Common myeloid progenitor, CD34-positive (primary cell): ENCODE measurements around the gene BEST1.

Source experiments
- CTCF ChIA-PET: fragments of 350-600 bp; sonication (Branson Sonifier 250); formaldehyde crosslinking; loops from one replicate; lab custom pipeline; 2021; ENCODE audit warnings: antibody characterized with exemption; lab: Charles Lee
- POLR2A ChIA-PET: fragments of 350-600 bp; sonication (Branson Sonifier 250); formaldehyde crosslinking; loops from one replicate; lab custom pipeline; 2021; ENCODE audit warnings: antibody characterized with exemption; lab: Charles Lee
- DNase-seq, 3 donors: peaks; one replicate each; pipeline versions ENCODE4 v3.0.0 to v3.0.0-alpha.2; 2013
- H3K27ac ChIP-seq, 2 experiments: 1 replicate in 1 of 2; 2 replicates in 1 of 2; pipeline ENCODE4 v1.7.0; 2013; ENCODE audit warnings: inconsistent platforms in 2 of 2, low read length in 2 of 2, mild to moderate bottlenecking in 2 of 2, low read depth in 1 of 2, moderate library complexity in 1 of 2; ENCODE audit not compliant: severe bottlenecking in 2 of 2, insufficient read depth in 1 of 2, poor library complexity in 1 of 2
- H3K27me3 ChIP-seq, 5 experiments: replicated peaks in 2 of 5; 1 replicate in 3 of 5; 2 replicates in 2 of 5; pipeline versions ENCODE4 v1.6.1 to v1.7.0; 2013; ENCODE audit warnings: low read length in 4 of 5, mild to moderate bottlenecking in 2 of 5, moderate library complexity in 2 of 5, inconsistent platforms in 1 of 5; ENCODE audit not compliant: insufficient read depth in 5 of 5, control insufficient read depth in 4 of 5
- H3K36me3 ChIP-seq, 4 experiments: 1 replicate in 2 of 4; 2 replicates in 2 of 4; pipeline versions ENCODE4 v1.6.1 to v1.7.0; 2013; ENCODE audit warnings: low read length in 3 of 4, control low read depth in 1 of 4, mild to moderate bottlenecking in 1 of 4; ENCODE audit not compliant: control insufficient read depth in 4 of 4, insufficient read depth in 4 of 4
- H3K4me1 ChIP-seq, 4 experiments: 1 replicate in 3 of 4; 2 replicates in 1 of 4; pipeline versions ENCODE4 v1.6.1 to v1.7.1; 2013; ENCODE audit warnings: low read length in 3 of 4, mild to moderate bottlenecking in 3 of 4, control low read depth in 1 of 4, inconsistent platforms in 1 of 4, moderate library complexity in 1 of 4; ENCODE audit not compliant: control insufficient read depth in 4 of 4, insufficient read depth in 4 of 4; ENCODE audit errors: control extremely low read depth in 1 of 4
- H3K4me3 ChIP-seq, 7 experiments: 1 replicate in 4 of 7; 2 replicates in 3 of 7; pipeline versions ENCODE4 v1.5.1 to v1.7.0; 2013; ENCODE audit warnings: mild to moderate bottlenecking in 7 of 7, low read length in 6 of 7, moderate library complexity in 6 of 7, inconsistent platforms in 2 of 7, low read depth in 2 of 7, control low read depth in 1 of 7; ENCODE audit not compliant: insufficient read depth in 4 of 7, control insufficient read depth in 1 of 7; ENCODE audit errors: extremely low read depth in 1 of 7
- H3K9me3 ChIP-seq, 5 experiments: 1 replicate in 4 of 5; 2 replicates in 1 of 5; pipeline versions ENCODE4 v1.6.1 to v1.7.1; 2013; ENCODE audit warnings: low read length in 4 of 5, mild to moderate bottlenecking in 2 of 5, inconsistent platforms in 1 of 5, low read depth in 1 of 5, moderate library complexity in 1 of 5; ENCODE audit not compliant: control insufficient read depth in 4 of 5, insufficient read depth in 2 of 5; ENCODE audit errors: control extremely low read depth in 1 of 5
- WGBS: methylation state at CpG from one replicate; pipeline ENCODE4 v1.1.5; 2013; ENCODE audit not compliant: insufficient coverage; 5-methylcytosine and 5-hydroxymethylcytosine counted together

BEST1 gene

DNA sequence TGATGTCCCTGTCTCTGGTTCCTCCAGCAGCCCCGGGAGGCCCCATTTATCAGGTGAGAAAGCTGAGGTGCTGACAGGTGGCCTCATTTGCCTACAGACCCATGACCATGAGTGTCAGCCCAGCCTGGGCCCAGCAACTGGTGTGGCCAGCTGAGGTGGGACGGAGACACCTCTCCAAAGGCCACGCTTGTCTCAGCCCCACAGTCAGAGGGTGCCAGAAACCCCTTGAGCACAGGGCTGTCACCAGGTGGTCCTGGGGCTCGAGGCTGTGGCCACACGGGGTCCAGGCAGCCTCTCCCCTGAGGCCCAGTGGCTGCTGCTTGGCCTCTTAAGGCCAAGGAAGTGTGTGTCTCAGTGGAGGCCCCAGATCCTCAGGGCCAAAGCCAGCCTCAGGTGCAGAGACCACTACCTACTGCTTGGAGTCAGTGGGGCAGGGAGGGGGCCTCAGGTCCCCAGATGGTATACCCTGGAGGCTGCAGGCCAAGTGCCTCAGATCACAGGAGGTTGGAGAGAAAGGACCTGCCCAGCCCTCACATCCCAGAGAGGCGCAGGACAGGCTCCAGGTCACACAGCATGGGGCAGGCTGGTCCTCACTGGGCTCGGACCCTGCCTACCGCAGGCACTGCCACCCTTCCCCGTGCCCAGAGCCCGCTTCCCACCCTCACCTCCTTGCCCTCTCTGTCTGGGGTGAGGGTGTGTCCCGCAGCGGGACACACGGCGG, 44.2 kb upstream of the BEST1 start:
- Histone ChIP-seq H3K4me3 (no peak overlapping the region), H3K36me3 (no peaks in the 10 kb centered on the region), H3K9me3 (no peaks in the 10 kb centered on the region), H3K27me3 (peaks cover 0 to 2% (median 0%) of the 10 kb centered on the region in 5 experiments), H3K27ac (no peak overlapping the region), H3K4me1 (peaks cover 0 to 18% (median 9%) of the 10 kb centered on the region in 4 experiments)
- DNase-seq, result no peak
- 92% methylated on average over 10 of the region's 14 CpGs for WGBS
- ChIA-PET POLR2A (no interaction called here), CTCF (interaction anchor here (11.7 to 28.6 kb wide), 3 partner anchors 30 to 177 kb away, joined by 175 to 380 read pairs (median 344); partner anchors contain the start of gene BEST1)

DNA sequence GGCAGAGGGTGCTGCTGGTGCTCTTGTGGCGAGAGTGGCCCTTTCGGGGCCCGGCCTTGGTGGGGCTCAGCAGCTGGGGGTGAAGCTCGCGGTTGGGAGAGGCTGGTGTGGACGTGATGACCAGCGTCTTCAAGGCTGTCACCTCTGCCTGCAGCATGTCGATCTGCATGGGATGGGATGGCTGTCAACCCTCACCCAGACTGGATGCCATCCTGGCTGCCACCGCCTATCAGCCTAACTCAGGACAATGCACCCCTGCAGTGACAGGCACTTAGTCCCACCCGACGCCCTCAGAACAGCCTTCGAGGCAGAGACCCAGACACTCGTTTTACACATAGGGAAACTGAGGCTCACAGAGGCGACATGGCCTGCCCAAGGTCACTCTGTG, 43.6 kb upstream of the BEST1 start:
- Histone ChIP-seq H3K36me3 (no peaks in the 10 kb centered on the region), H3K9me3 (no peaks in the 10 kb centered on the region), H3K4me1 (peaks cover 0 to 24% (median 13%) of the 10 kb centered on the region in 4 experiments), H3K4me3 (no peak overlapping the region), H3K27ac (no peak overlapping the region), H3K27me3 (peaks cover 0 to 2% (median 0%) of the 10 kb centered on the region in 5 experiments)
- WGBS, result 95% methylated on average over 13 of the region's 14 CpGs
- ChIA-PET POLR2A (no interaction called here), CTCF (interaction anchor here (4.4 to 16.3 kb wide), 2 partner anchors 8 to 45 kb away, joined by 39 to 380 read pairs; partner anchors contain the start of gene BEST1)
- no peak for DNase-seq

DNA sequence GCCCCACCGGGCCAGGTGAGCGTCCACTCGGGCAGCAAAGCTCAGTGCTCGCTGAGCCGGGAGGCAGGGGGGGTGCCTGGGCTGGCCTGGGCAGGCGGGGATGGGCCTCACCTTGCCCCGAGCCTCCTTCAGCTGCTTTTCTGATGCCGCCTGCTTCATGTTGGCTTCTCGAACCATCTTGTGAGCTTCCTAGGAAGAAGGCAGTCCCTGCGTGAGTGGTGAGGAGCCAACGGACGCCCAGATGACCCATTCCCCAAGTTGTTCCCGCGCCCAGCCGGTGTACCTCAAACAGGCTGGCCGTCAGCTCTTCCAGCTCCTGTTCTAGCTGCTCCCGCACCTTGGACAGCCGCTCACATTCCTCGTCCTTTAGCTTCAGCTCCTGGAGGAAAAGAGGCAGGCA, 42.9 kb upstream of the BEST1 start:
- POLR2A ChIA-PET, result no interaction called here
- no peaks in the 10 kb centered on the region for H3K36me3 ChIP-seq
- H3K4me3 ChIP-seq, result no peak overlapping the region
- no peak overlapping the region for H3K27ac ChIP-seq
- no peak for DNase-seq
- H3K27me3 ChIP-seq, result peaks cover 0 to 2% (median 0%) of the 10 kb centered on the region in 5 experiments
- H3K9me3 ChIP-seq, result no peaks in the 10 kb centered on the region
- 96% methylated on average over 17 of the region's 19 CpGs for WGBS
- peaks cover 0 to 32% (median 20%) of the 10 kb centered on the region in 4 experiments for H3K4me1 ChIP-seq
- CTCF ChIA-PET, result interaction anchor here (1.2 to 16.3 kb wide), 6 partner anchors 9 to 174 kb away, joined by 3 to 380 read pairs (median 6); partner anchors contain the start of gene BEST1

DNA sequence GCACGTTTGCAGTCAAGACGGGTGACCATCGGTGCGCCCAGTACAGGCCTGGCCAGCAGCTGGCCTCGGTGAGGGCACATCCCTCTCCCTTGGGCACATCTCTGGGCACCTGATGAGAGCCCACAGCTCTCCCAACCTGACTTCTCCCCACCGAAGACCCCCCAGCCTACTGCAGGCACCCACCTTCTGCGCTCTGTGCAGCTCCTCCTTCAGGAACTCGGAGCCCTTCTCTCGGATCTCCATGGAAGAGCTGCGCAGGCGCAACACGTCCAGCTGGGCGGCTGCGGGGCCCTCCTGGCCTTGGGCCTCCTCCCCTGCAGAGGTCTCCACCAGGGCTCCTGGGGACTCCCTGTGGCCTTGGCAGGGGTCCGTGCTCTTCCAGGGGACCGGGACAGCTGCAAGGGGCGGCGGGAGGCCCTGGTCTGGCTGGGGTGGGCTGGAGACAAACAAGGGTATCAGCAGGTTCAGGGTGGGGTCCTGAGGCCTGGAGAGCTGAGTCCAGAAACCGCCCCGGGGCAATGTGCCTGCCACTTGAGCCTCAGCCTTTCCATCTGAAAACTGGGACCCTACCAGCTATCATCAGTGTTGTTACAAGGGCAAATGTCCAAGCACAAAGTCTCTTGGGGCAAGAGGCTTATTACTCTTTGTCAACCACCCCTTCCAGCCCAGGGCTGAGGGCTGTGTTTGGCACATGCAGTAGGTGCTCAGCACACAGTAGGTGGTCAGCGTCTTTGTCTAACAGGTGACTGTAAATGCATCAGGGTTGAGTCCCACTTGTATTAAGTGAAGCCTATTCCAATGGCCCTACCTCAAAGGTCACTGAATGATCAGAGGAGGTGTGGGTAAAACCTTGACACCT, 42.1 kb upstream of the BEST1 start:
- H3K36me3 ChIP-seq, result no peaks in the 10 kb centered on the region
- 90% methylated on average over 16 of the region's 21 CpGs for WGBS
- H3K27ac ChIP-seq, result no peak overlapping the region
- ChIA-PET POLR2A (no interaction called here), CTCF (interaction anchor here (1.2 to 16.3 kb wide), 8 partner anchors 9 to 173 kb away, joined by 3 to 380 read pairs (median 4); partner anchors contain the start of genes BEST1 and RAB3IL1)
- no peak overlapping the region for H3K4me3 ChIP-seq
- DNase-seq, result no peak
- peaks cover 0 to 40% (median 25%) of the 10 kb centered on the region in 4 experiments for H3K4me1 ChIP-seq
- H3K9me3 ChIP-seq, result no peaks in the 10 kb centered on the region
- H3K27me3 ChIP-seq, result peaks cover 0 to 2% (median 0%) of the 10 kb centered on the region in 5 experiments

DNA sequence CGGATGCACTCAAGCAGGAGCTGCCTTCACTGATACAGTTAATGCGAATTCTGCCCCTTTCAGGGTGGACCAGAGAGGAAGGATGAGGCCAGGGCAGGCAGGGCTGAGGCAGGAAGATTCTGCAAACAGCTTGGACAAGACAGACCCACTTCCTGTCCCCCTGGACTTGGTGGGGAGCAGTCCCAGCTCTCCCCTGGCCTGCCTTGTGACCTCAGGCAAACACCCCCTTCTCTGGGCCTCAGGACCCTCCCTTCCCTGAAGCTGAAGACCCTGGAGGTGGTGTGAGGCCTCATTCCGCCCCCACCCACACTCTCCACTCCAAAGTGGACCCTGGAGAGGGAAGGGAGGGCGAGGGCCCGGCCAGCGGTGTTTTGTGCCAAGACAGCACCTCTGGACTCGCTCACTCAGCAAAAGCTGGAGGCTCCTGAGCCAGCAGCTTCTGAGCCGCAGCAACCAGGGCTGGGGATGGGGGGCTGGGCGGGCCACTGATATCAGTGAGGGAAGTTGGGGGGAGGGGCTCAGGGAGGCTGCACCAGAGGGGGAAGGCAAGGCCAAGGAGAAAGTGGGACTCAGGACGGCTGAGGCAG, 41.3 kb upstream of the BEST1 start:
- 89% methylated on average over 6 of the region's 10 CpGs for WGBS
- H3K36me3 ChIP-seq, result no peaks in the 10 kb centered on the region
- ChIA-PET POLR2A (no interaction called here), CTCF (interaction anchor here (1.2 to 16.3 kb wide), 7 partner anchors 8 to 199 kb away, joined by 3 to 380 read pairs (median 4); partner anchors contain the start of genes BEST1 and RAB3IL1)
- H3K4me3 ChIP-seq, result no peak overlapping the region
- H3K4me1 ChIP-seq, result peaks cover 0 to 43% (median 25%) of the 10 kb centered on the region in 4 experiments
- DNase-seq, result no peak
- no peaks in the 10 kb centered on the region for H3K9me3 ChIP-seq
- H3K27ac ChIP-seq, result no peak overlapping the region
- H3K27me3 ChIP-seq, result peaks cover 0 to 1% (median 0%) of the 10 kb centered on the region in 5 experiments

DNA sequence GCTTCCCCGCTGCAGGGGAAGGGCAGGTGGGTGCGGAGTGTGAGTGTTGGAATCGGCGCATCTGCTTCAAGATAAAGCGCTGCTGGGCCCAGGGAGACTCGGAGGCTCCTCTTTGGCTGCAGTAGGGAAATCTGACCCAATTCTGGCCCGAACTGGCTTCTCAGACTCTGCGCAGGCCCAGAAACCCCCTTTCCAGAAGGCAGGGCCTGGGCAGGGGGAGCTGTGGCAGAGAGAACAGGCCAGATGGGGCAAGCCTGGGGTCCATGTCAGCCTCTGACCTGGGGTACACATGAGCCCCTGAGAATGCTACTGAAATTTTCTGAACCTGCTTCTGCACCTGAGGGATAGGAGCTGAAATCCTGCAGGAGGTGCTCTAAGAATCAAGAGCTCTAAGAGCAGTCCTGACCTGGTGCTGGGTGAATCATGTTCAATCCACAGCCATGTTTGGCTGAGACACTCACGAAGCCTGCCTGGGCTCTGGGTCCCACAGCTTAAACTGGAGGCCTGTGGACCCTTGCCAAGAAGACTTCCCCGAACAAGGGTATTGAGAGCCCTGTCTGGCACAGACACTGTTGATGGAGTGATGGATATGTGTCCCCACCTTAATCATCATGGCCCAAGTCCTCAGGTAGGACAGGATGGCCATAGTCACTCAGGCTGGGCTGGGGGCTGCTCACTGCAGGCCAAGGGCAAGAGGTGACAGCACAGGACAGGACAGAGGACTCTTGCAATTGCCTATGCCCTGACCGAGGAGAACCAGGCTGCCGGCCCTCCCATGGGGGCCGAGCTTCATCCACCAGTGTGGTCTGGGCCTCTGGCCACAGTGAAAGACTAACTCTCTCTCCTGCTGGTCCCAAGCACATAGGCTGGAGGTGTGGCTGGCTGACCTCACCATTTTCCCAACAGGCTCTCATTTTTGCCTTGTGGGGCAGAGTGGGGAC, 39.7 kb upstream of the BEST1 start:
- H3K27me3 ChIP-seq, result peaks cover 0 to 7% (median 0%) of the 10 kb centered on the region in 5 experiments
- no peak for DNase-seq
- H3K36me3 ChIP-seq, result no peaks in the 10 kb centered on the region
- H3K9me3 ChIP-seq, result no peaks in the 10 kb centered on the region
- CTCF ChIA-PET, result interaction anchor here (0.9 to 16.3 kb wide), 6 partner anchors 12 to 199 kb away, joined by 3 to 380 read pairs (median 4); partner anchors contain the start of gene BEST1
- peaks cover 0 to 40% (median 18%) of the 10 kb centered on the region in 4 experiments for H3K4me1 ChIP-seq
- no peak overlapping the region for H3K27ac ChIP-seq
- POLR2A ChIA-PET, result no interaction called here
- WGBS, result 95% methylated on average over 13 of the region's 13 CpGs
- no peak overlapping the region for H3K4me3 ChIP-seq
